ENCODE results near the gene AGPS.
"Not testable (repeated sequence)": the region's sequence is repeated elsewhere in the genome, so short reads cannot be mapped to it uniquely, and the experiment has no call there.

The AGPS gene

DNA sequence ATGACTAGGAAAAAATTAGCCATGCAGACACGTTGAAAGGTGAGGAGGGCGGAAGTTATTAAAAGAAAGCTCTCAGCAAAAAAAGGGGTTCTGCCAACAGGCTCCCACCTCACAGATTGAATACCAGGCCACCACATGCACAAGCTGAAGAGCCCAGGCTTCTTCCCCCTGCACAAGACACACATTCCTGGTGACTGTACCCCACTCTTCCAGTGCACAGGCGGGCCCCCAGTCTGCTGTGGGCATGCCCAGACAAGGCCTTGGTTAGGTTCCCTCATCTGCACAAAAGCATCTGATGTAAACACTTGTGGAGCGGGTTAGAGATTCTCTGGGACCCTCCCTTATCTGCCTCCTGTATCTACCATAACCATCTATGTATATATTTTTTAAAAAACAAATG, 81.7 kb downstream of the AGPS start:
- no peak for DNase-seq (ENCODE audit: low read depth in 2 of 2)

DNA sequence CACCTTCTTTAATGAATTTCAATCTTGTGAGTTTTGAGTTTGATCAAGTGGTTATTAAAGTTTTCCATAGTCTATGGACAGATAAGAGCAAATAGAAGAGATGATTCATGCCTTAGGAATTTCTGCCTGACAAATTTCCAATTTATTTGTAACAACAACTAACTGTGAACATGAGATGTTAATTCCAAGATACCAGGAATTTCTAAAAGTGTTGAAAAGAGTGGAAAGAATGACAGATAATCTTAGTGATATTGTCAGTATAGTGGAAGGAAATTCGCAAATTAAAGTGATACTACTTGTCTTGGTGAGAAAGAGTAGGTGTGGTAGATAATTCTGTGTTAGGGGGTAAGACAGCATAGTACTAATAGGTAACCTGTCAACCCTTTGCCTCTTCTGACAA, 82.4 kb downstream of the AGPS start:
- DNase-seq (ENCODE audit: low read depth in 2 of 2): no peak

DNA sequence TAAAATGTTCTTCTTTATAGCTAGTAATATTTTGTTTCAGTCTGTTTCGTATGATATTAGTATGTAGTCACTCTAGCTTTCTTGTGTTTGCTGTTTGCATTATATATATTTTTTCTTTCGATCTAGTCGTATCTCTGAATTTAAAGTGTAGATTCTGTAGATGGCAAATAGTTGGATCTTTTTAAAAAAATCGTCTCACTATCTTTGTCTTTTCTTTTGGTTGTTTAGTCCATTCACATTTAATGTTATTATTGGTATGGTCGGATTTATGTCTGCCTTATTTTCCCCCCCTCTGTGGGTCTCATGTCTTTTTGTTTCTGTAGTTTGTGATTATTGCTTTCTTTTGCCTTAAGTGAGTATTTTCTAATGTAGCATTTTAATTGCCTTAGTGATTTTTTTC, 84.3 kb downstream of the AGPS start:
- no peak for DNase-seq (ENCODE audit: low read depth in 2 of 2)

DNA sequence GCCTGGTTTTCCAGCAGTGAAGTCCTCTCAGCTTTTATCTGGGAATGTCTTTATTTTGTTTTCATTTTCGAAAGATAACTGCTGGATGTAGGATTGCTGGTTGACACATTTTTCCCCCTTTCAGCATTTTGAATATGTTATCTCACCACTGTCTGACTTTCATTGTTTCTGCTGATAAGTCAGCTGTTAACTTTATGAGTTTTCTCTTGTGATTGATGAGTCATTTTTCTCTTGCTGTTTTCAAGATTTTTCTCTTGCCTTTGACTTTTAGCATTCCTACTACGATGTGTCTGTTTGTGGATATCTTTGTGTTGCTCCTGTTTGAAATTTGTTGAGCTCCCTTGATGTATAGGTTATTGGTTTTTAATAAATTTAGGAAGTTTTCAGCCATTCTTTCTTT, 85.5 kb downstream of the AGPS start:
- no peak for DNase-seq (ENCODE audit: low read depth in 2 of 2)

DNA sequence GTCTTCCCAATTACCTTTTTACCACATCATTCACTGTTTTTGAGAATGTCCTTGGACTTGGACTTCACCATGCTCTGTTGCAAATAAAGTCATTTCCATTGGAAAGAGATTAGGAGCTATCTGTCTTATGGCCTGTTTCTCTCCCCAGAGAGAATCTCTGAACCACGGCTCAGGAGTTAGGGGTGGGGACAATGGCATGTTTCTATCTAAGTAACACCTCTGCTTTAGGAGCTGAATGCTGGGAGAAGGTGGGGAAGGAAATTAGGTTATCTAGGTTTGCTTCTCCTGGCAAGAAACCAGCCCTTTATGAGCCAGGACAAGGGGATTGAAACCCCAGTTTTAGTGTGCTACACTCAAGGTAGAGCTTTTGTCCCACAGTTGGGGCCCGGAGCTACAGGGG, 86.3 kb downstream of the AGPS start:
- DNase-seq (ENCODE audit: low read depth in 2 of 2): no peak

DNA sequence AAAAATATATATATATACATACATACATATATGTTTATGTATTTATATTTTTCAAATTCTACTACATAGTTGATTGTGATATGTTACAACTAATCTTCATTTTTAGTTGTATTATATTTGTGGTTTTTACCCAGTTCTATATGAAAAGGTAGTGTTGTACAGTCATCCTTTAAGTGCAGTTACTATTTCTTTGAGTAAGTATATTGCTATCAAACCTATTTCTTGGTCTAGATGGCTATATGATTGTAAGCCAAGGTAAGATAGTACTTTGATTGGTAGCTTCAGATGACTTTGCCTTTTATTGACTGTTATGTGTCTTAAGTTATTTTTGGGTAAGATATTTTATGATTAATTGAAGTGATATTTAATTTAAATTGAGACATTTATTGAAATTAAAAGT, 89.6 kb downstream of the AGPS start:
- no peak for DNase-seq (ENCODE audit: low read depth in 2 of 2)

DNA sequence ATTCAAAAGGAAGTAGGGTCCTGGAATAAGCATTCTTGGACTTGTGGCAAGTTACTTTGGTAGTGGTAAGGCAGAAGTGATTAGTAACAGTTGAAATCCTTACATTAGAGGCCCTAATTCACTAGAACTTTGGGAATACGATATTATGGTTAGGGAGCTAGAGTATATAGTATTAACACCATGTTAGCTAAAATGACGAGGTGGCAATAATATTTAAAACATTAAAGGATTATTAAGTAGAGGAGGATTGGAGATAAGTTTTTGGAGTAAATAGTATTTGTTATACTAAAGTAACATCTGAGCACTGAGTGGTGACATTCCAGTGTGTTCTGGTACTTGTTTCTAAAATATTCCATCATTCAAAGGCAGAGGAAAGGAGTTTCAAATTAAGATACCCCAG, 91.0 kb downstream of the AGPS start:
- DNase-seq (ENCODE audit: low read depth in 2 of 2): no peak

DNA sequence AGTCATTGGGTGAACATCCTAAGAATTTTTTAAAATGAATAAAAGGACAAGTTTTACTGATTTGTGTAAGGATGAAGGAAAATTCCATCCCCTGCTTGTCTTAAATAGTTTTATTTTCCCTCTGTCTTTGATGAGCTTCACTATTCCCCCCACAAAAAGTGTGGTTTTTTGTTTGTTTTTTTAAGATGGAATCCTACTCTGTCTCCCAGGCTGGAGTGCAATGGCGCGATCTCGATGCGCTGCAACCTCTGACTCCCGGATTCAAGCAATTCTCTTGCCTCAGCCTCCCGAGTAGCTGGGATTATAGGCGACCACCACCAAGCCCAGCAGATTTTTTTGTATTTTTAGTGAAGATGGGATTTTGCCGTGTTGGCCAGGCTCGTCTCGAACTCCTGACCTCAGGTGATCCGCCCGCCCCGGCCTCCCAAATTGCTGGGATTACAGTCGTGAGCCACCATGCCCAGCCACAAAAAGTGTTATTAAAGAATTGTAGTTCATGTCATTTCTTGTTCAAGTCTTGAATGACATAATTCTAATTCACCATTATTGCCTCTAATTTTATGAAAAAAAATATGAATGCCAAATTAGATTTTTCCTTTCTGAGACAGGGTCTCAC, 91.7 kb downstream of the AGPS start:
- no peak for DNase-seq (ENCODE audit: low read depth in 2 of 2)

DNA sequence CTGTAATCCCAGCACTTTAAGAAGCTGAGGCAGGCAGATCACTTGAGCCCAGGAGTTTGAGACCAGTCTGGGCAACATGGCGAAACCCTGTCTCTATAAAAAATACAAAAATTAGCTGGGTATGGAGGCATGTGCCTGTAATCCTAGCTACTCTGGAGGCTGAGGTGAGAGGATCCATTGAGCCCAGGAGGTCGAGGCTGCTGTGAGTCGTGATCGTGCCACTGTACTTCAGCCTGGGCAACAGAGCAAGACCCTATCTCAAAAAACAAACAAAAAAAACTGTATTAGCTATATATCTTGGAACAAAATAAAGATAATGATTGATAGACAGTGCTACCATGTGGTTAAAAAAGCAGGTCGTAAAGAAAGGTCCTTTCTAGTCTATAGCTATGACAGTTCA, 93.1 kb downstream of the AGPS start:
- DNase-seq (ENCODE audit: low read depth in 2 of 2): not testable (repeated sequence)

DNA sequence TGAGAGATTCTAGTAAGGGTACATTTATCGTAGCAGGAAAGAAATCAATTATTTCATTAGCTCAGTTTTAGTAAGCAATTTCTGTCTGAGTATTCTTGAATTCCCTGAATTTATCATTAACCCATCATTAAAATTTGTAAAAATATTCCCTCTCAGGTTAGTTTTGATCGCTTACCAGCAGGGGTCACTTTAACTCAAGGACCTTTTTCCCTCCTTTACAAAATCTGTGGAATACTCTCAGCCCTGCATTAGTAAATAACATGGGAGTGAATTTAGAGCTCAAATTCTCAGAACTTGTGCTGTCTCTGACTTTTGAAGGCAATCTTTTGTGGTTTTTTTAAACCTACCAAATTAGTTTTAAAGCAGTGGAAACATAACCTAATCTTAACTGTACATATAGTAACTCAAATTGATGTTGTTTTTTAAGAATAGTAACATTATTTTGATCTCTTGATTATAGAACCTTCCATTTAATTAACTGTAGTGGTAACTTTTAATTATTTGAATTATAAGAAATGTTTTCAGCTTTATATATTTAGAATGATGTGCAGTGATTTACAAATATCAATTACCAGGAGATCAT, 97.2 kb downstream of the AGPS start:
- DNase-seq (ENCODE audit: low read depth in 2 of 2): no peak

DNA sequence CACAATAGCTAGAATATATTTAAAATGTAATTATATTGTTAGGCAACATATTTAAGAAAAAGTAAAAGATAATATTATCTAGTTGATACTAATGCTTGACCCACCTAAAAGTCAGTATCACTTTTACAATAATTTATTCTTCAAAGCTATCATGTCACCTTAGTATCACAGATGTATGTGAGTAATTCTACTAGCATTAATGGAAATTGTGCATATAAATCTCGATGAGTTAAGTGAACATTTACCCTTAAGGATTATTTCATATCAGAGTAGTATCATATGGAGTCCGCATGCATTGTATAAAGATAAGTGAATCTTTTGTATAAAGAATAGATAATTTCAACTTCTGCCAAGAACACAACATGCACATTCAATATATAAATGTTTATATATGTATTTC, 103.4 kb downstream of the AGPS start:
- no peak for DNase-seq (ENCODE audit: low read depth in 2 of 2)

DNA sequence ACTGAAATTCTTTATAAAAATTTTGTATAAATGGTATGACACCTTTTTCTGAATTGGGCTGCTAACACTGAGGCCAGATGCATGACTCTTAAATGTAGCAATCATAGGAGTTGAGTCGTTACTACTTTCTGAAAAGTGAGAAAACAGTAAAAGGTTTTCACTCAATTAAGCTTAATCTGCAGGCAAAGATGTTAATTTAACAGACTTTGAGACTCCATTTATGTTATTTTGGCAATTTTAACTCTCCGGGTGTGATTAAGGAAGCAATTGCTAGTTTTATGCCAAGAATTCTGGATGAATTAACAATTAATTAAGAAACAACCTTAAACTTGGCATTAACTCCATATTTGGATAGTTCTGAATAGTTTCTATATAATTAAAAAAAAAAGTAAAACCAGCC, 104.3 kb downstream of the AGPS start:
- no peak for DNase-seq (ENCODE audit: low read depth in 2 of 2)

DNA sequence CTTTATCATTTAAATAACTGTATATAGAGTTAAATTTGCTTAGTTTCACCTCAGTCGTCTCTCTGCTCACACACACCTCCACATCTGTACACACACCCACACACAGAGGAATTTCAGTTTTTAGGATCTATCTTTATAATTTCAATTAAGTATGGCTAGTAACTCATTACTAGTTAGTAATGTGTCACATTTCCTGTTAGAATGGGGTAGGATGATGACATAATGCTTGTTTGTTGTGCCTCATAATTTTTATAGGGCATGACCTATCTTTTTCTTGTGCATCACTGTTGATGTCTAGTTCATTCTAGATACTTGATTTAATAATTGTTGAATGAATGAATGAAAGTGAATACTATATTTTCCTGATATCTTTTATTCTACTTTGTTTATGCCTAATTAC, 108.6 kb downstream of the AGPS start:
- DNase-seq (ENCODE audit: low read depth in 2 of 2): no peak

DNA sequence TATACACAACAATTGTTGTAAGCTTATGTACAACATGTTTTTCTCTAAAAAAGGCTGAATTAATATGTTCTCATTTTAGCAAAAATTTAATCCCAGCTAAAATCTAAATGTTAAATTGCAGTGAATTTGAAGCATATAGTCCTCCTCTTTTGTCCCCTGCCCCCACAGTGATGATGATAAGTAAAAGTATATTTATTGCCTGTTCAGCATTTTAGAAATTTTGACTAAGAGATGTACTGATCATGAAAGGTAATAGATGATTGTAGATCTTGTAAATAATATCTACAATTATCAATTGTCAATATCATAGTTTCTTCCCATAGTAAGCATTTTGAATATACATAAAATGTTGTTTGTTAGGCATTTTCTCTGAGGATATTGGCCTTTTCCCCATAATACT, 113.9 kb downstream of the AGPS start:
- no peak for DNase-seq (ENCODE audit: low read depth in 2 of 2)

DNA sequence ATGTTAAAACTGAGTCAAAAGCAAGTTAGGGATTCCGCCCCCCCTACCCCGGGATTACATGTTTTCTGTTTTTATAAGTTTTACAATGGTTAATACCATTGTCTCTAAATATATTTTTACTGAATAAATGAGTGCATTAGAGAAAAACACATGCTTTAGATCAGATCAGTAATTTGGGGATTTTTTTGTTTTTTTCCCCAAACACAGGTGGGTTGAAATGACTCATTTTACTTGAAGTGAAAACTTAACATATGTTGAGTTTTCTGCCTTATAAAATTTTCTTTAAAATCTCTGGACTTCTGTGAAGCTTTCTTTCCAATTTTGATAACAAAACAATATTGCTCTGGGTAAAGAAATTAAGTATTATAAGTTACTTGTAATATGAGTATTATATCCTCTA, 114.4 kb downstream of the AGPS start:
- DNase-seq (ENCODE audit: low read depth in 2 of 2): no peak

DNA sequence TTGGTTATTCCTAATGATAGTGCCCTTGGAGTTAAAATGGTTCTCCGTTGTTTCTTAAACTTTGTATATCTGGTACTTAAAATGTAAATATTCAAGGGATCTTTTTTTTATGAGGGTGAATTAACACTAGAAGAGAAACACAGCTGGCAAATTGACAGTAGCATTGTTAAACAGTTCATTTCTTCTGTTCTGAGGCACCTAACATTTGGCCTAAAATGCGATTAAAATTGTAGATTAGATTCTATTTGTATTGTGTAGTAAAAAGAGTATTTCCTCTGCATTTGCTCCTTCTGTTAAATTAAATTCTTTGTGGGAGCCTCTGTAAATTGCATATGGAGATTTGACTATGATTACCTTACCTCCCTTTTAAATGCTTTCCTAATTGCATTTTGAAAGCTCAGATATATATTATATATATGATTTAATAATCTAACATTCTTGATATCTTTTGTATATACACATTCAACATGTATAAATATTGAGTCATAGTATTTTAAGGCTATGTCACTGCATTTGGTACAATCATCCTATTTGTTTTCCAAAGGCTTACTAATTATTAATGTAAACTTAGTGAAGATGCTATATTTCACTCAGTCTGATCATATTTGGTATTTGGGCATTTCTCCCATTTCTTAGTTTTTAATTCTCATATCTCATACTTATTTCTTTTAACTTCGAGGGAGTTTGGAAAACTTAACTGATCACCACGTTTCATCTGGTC, 124.4 kb downstream of the AGPS start:
- DNase-seq (ENCODE audit: low read depth in 2 of 2): no peak

DNA sequence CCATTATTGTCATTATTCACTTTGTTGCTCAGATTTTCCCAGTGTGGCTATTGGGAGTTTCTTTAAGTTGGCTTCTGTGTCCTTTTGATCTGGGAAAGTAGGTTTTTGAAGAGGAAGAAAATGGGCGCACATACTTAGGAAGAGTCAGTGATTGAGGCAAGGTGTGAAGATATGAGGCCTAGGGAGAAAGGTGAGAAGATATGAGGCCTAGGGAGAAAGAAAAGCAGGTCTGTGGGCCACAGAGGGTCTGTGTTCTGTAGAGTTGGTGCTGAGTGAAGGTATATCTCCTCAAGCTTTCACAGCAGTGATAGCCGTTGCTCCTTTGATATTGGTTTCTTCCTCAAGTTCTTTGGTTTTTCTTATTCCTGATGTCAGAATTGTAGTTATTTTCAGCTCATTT, 126.2 kb downstream of the AGPS start:
- DNase-seq (ENCODE audit: low read depth in 2 of 2): no peak

DNA sequence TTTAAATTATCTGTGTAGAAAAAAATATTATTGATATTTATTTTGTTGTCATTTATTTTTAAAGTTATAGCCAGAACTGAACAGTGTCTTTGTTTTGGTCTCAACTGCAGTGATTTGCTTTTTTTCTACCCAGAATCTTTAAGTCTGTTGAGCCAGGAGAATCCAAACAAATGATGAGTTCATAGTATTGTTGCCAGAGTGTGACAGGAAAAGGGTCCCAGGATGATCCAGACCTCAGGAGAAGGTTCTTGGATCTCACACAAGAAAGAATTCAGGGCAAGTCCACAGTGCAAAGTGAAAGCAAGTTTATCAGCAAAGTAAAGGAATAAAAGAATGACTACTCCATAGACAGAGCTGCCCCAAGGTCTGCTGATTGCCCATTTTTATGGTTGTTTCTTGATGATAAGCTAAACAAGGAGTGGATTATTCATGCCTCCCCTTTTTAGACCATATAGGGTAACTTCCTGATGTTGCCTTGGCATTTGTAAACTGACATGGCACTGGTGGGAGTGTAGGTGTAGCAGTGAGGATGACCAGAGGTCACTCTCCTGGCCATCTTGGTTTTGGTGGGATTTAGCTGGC, 127.1 kb downstream of the AGPS start:
- no peak for DNase-seq (ENCODE audit: low read depth in 2 of 2)

DNA sequence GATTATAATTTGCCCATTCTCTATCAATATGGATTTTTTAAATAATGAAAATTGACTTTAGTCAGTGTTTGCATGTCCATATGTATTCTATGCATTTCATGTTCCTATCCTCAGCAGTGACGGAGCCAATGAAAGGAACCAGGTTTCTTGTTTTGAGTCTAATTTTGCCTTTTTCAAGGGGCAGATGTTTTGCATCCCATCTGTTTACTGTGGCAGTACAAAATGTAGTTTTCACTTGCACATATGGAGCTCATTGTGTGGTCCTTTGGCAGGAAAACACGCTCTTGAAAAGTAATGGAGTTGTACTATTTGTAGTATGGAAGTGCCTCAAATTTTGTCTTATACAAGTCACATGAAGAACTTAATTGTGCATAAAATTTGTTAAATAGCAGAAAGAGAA, 127.8 kb downstream of the AGPS start:
- DNase-seq (ENCODE audit: low read depth in 2 of 2): no peak

DNA sequence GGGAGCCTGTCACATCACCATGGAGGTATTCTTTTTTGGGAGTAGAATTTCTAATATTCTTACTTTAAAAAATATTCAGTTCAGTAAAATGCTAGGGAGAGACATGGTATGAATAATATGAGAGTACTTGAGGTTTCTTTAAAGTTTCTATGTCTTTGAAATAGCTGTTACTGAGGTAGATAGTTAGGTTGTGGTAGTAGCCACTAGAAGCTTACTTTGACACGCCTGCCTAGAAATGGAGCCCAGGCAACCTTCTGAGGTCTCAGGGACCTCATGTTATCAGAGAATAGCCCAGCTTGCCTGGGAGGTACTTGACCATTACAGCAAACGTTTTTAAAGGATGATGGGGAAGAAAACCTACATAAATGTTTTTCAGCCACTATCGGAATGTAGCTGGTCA, 131.2 kb downstream of the AGPS start:
- DNase-seq (ENCODE audit: low read depth in 2 of 2): no peak

DNA sequence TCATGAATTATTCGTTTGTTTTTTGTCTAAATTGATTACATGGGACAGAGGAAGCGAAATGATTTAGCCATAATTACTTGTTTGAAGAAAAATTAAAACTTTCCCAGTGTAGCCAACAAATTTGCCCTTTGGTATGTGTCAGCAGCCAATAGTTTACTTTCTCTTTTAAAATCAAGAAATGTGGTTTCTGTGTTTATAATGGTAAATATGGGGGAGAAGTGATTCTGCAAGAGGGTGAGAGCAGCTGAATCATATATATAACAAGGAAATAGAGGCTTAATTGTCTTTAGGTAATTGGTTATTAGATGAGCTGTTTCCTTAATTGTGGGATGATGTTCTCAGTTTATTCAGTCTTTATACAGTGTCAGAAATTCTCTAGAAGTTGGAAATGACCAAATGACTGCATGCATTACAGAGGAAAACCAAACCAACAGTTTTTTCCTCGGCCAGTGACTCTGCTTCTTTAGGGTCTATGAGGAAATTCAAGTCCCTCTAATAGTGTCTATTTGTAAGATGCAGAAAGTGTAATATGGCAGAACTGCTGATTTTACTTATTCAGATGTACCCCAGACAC, 132.9 kb downstream of the AGPS start:
- DNase-seq (ENCODE audit: low read depth in 2 of 2): no peak

DNA sequence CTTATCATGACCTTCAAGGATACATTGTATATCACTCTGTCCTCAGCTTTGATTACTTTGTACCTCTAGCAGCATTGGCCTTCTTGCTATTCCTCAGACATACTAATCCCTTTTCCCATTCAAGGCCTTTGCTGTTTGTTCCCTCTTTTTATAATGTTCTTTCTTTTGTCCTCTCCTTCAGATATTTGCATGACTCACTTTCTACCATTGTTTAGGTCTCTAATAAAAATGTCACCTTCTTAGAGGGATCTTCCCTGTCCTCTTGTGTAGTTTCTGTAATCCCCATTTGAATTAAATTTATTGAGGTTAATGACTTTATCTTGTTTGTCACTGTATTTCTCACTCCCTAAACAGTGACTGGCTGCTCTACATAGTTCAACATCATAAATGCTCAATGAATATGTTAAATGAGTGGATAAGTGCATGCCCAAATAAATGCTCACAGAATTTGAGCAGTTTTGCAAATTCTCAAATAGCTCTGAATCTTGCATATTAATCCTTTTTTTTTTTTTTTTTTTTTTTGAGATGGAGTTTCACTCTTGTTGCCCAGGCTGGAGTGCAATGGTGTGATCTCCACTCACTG, 135.9 kb downstream of the AGPS start:
- no peak for DNase-seq (ENCODE audit: low read depth in 2 of 2)

DNA sequence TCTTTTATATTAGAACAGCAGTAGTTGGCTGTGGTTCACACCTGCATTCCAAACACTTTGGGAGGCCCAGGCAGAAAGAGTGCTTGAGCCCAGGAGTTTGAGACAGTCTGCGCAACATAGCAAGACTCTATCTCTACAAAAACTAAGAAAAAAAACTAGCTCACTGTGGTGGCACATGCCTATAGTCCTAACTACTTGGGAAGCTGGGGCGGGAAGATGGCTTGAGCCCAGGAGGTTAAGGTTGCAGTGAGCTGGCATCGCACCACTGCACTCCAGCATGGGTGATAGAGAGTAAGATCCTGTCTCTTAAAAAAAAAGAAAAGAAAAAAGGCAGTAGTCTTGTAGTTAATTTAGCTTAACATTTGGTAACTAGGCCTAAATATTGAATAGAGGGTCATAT, 136.6 kb downstream of the AGPS start:
- no peak for DNase-seq (ENCODE audit: low read depth in 2 of 2)
